ENCODE data around the gene PSMB8.

The PSMB8 gene

GRCh38 chr6:32867022-32867477 lies 23.2 kb upstream of the PSMB8 start:
- no peaks in the 10 kb centered on the region for H3K27me3 ChIP-seq (ENCODE audit: insufficient read depth, poor library complexity, severe bottlenecking)
- peak in 1 of 2 experiments; percentile 63 for DNase-seq (ENCODE audit: low read depth in 1 of 2, low spot score in 1 of 2)
- TF ChIP-seq POLR2AphosphoS5 (IDR thresholded peaks at IDR 0.05; ENCODE audit: low read depth) (no peak), SPI1 (IDR thresholded peaks at IDR 0.05; ENCODE audit: borderline replicate concordance, low read depth) (peak; percentile 54; the same call in 1 of the 2 replicates), GABPA (IDR thresholded peaks at IDR 0.05; ENCODE audit: low read depth) (no peak), CTCF (IDR thresholded peaks at IDR 0.05; ENCODE audit: insufficient read depth, low read length) (no peak)
- peak overlapping the region; percentile 39; the same call in 1 of the 2 replicates for H3K27ac ChIP-seq (replicated peaks)
- H3K4me3 ChIP-seq (replicated peaks; ENCODE audit: insufficient read depth, low read length): no peak overlapping the region

GRCh38 chr6:32865724-32866443 lies 22.0 kb upstream of the PSMB8 start:
- TF ChIP-seq CTCF (IDR thresholded peaks at IDR 0.05; ENCODE audit: insufficient read depth, low read length): no peak
- no peak for TF ChIP-seq REST (IDR thresholded peaks at IDR 0.05; ENCODE audit: insufficient replicate concordance, low read depth)
- TF ChIP-seq POLR2AphosphoS5 (IDR thresholded peaks at IDR 0.05; ENCODE audit: low read depth): no peak
- no peak for TF ChIP-seq SPI1 (IDR thresholded peaks at IDR 0.05; ENCODE audit: borderline replicate concordance, low read depth)
- TF ChIP-seq GABPA (IDR thresholded peaks at IDR 0.05; ENCODE audit: low read depth): no peak
- H3K27ac ChIP-seq (replicated peaks): no peak overlapping the region
- H3K27me3 ChIP-seq (ENCODE audit: insufficient read depth, poor library complexity, severe bottlenecking): no peaks in the 10 kb centered on the region
- H3K4me3 ChIP-seq (replicated peaks; ENCODE audit: insufficient read depth, low read length): no peak overlapping the region
- no peak for DNase-seq (ENCODE audit: low read depth in 1 of 2, low spot score in 1 of 2)

GRCh38 chr6:32862725-32863124 lies 18.9 kb upstream of the PSMB8 start:
- Histone ChIP-seq H3K4me3 (replicated peaks; ENCODE audit: insufficient read depth, low read length) (no peak overlapping the region), H3K27ac (replicated peaks) (no peak overlapping the region), H3K27me3 (ENCODE audit: insufficient read depth, poor library complexity, severe bottlenecking) (no peaks in the 10 kb centered on the region)
- no peak for DNase-seq (ENCODE audit: low read depth in 1 of 2, low spot score in 1 of 2)
- TF ChIP-seq POLR2AphosphoS5 (IDR thresholded peaks at IDR 0.05; ENCODE audit: low read depth) (no peak), REST (IDR thresholded peaks at IDR 0.05; ENCODE audit: insufficient replicate concordance, low read depth) (no peak), GABPA (IDR thresholded peaks at IDR 0.05; ENCODE audit: low read depth) (no peak), SPI1 (IDR thresholded peaks at IDR 0.05; ENCODE audit: borderline replicate concordance, low read depth) (no peak), CTCF (IDR thresholded peaks at IDR 0.05; ENCODE audit: insufficient read depth, low read length) (no peak)

All from HL-60 (cell line).